ENCODE results near the gene FAM72C.
"Not testable (repeated sequence)": the region's sequence is repeated elsewhere in the genome, so short reads cannot be mapped to it uniquely, and the experiment has no call there.

The FAM72C gene

DNA sequence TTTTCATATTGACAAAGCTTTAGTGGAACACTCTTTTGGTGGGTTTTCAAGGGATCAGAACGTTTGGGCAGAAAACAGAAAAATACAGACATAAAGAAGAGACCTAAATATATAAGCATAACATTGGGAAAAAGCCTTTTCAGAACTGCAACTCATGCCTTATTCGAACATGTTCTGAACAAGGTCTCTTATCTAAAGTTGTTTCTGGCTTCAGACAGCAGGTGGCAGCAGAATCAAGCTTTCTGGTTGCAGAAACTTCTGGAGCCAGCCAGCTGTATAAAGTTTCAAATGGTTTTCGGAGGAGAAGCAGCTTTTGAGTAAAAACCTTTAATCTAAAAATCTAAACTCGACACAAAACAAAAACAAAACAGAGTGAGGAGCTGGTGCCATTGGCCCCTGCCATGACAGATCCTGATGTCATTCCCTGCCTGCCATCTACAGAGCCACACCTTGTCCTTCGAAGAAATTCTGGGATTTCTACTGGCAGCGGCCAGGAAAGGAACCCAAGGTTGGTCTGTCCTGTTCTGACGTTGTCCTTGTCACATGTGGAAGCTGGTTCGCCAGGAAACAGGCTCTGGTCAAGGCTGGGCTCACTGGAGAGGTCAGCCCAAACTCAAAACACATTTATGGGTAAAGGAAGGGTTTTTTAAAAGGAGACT, 35.2 kb downstream of the FAM72C start:
- not testable (repeated sequence) for H3K36me3 ChIP-seq (ENCODE audit: insufficient read depth, low read depth, low read length); H3K4me1 ChIP-seq (ENCODE audit: insufficient read depth, low read length); H3K27ac ChIP-seq (ENCODE audit: low read length); H3K27me3 ChIP-seq (ENCODE audit: insufficient read depth, low read length); H3K4me3 ChIP-seq (ENCODE audit: low read length); H3K9me3 ChIP-seq (ENCODE audit: insufficient read depth, low read depth, low read length); H3K9ac ChIP-seq (ENCODE audit: low read depth, low read length)

DNA sequence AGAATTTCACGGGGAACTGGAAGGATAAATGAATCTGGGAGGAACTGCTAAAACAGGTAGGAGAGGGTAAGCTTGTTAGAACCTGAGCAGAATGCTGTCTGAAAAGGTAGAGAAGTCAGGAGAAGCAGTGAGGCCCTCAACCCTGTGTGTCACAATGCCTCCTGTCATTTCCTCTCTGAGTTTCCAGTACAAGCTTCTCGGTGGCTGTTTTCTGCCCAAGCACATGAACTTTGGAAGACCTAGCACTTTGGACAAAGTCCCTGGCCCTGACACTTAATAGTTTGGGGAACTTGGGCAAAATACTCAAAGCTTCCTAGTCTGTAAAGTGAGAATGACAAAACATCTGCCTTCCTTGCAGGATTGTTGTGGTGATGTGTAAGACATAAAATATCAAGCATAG, 52.7 kb downstream of the FAM72C start:
- H3K4me1 ChIP-seq (ENCODE audit: insufficient read depth, low read length); H3K27me3 ChIP-seq (ENCODE audit: insufficient read depth, low read length); H3K4me3 ChIP-seq (ENCODE audit: low read length); H3K9ac ChIP-seq (ENCODE audit: low read depth, low read length); H3K27ac ChIP-seq (ENCODE audit: low read length); H3K36me3 ChIP-seq (ENCODE audit: insufficient read depth, low read depth, low read length); H3K9me3 ChIP-seq (ENCODE audit: insufficient read depth, low read depth, low read length): not testable (repeated sequence)

DNA sequence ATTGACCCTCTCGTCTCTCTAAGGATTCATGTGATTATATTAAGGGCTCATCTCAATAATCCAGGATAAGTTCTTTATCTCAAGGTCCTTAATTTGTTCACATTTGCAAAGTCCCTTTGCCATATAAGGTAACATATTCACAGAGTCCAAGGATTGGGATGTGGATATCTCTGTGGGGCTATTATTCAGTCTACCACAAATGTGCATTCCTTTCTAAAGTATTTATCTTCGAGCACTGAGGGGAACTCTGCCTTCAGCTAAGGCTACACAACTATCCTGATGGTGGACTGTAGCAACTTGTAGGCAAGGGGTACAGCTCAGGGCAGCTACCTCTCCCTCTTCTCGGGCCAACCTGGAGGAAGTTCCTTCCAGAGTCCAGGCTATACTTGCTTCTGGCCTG, 53.2 kb downstream of the FAM72C start:
- H3K4me3 ChIP-seq (ENCODE audit: low read length); H3K9me3 ChIP-seq (ENCODE audit: insufficient read depth, low read depth, low read length); H3K36me3 ChIP-seq (ENCODE audit: insufficient read depth, low read depth, low read length); H3K9ac ChIP-seq (ENCODE audit: low read depth, low read length); H3K27ac ChIP-seq (ENCODE audit: low read length); H3K4me1 ChIP-seq (ENCODE audit: insufficient read depth, low read length); H3K27me3 ChIP-seq (ENCODE audit: insufficient read depth, low read length): not testable (repeated sequence)

DNA sequence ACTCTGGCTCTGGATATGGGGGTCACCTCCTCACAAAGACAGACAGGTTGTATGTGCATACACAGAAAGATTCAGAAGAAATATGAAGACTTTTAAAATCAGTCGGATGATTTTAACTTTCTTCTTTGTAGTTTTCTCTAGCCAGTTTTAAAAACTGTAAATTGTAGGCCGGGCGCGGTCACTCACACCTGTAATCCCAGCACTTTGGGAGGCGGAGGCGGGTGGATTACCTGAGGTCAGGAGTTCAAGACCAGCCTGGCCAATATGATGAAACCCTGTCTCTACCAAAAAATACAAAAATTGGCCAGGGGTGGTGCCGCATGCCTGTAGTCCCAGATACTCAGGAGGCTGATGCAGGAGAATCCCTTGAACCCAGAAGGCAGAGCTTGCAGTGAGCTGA, 58.1 kb downstream of the FAM72C start:
- not testable (repeated sequence) for H3K9ac ChIP-seq (ENCODE audit: low read depth, low read length); H3K9me3 ChIP-seq (ENCODE audit: insufficient read depth, low read depth, low read length); H3K4me1 ChIP-seq (ENCODE audit: insufficient read depth, low read length); H3K4me3 ChIP-seq (ENCODE audit: low read length); H3K27ac ChIP-seq (ENCODE audit: low read length); H3K36me3 ChIP-seq (ENCODE audit: insufficient read depth, low read depth, low read length); H3K27me3 ChIP-seq (ENCODE audit: insufficient read depth, low read length)

All from iPS-20b (cell line).